WTC11 (cell line): Measurements from ENCODE around the gene MPDZ.

ENCODE experiments used
- CTCF ChIP-seq: fragments of 200-600 bp; IDR thresholded peaks from 2 replicates; pipeline ENCODE4 v1.8.0; 2022; ENCODE audit warnings: antibody characterized with exemption
- FOXP4 ChIP-seq: sonication (generic); formaldehyde crosslinking; IDR thresholded peaks from 2 replicates; pipeline ENCODE4 v1.8.0; 2022; ENCODE audit warnings: mild to moderate bottlenecking, missing genetic modification reagents
- MAX ChIP-seq: sonication (generic); formaldehyde crosslinking; IDR thresholded peaks from 2 replicates; pipeline ENCODE4 v1.8.0; 2022; ENCODE audit warnings: mild to moderate bottlenecking, missing genetic modification reagents

GRCh38 chr9:13116292-13116691, 163.2 kb downstream of the MPDZ start:
- TF ChIP-seq FOXP4 (no peak), CTCF (no peak), MAX (CRISPR knock-in tag) (no peak)
